Cardiac fibroblast (primary cell): ENCODE data around the gene LSG1.
A peak's percentile ranks its signal among the peaks of the same experiment; 100 is the strongest.

ENCODE experiments used
- DNase-seq, 2 donors: peaks; one replicate each; pipeline versions ENCODE4 v3.0.0 to v3.0.0-alpha.2; 2010; ENCODE audit warnings: low read depth in 2 of 2
- H3K4me3 ChIP-seq, 2 donors: replicated peaks in 1 of 2; 1 replicate in 1 of 2; 2 replicates in 1 of 2; pipeline ENCODE4 v1.5.1; 2011; ENCODE audit warnings: low read depth in 2 of 2, low read length in 2 of 2, mild to moderate bottlenecking in 2 of 2, moderate library complexity in 1 of 2
- TF ChIP-seq, protein P1 (sequence below): IDR thresholded peaks from one replicate; pipeline ENCODE4 v1.5.1; 2011; ENCODE audit warnings: low read depth, mild to moderate bottlenecking, low read length, inconsistent platforms

The LSG1 gene

GRCh38 chr3:194604126-194604525, 67.9 kb downstream of the LSG1 start:
- H3K4me3 ChIP-seq, result no peak overlapping the region
- TF ChIP-seq, protein P1, sequence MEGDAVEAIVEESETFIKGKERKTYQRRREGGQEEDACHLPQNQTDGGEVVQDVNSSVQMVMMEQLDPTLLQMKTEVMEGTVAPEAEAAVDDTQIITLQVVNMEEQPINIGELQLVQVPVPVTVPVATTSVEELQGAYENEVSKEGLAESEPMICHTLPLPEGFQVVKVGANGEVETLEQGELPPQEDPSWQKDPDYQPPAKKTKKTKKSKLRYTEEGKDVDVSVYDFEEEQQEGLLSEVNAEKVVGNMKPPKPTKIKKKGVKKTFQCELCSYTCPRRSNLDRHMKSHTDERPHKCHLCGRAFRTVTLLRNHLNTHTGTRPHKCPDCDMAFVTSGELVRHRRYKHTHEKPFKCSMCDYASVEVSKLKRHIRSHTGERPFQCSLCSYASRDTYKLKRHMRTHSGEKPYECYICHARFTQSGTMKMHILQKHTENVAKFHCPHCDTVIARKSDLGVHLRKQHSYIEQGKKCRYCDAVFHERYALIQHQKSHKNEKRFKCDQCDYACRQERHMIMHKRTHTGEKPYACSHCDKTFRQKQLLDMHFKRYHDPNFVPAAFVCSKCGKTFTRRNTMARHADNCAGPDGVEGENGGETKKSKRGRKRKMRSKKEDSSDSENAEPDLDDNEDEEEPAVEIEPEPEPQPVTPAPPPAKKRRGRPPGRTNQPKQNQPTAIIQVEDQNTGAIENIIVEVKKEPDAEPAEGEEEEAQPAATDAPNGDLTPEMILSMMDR, result no peak
- no peak for DNase-seq

DNA sequence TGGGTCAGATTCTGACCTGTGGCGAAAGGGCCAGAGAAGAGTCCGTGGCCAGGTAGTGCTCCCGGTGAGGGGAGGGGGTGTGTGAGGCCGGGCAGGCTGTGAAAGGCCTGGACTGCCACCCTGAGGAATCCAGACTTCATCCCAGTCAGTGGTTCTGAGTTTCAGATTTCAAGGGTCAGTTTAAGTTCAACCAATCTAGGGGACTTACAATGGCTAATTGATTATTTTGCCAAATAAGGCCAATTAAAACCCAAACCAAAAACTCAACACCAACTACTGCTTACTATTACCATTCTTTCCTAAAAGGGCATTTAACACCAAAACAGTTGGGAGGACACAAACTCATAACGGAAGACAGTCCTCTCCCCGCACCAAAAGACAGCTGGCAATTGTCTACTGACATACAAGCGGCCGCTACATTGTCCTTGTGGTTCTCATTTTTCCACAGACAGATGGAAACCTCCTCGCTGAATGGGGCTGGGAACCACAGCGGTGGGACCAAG, 69.3 kb downstream of the LSG1 start:
- no peak for DNase-seq
- no peak overlapping the region for H3K4me3 ChIP-seq
- TF ChIP-seq, protein P1, result no peak

DNA sequence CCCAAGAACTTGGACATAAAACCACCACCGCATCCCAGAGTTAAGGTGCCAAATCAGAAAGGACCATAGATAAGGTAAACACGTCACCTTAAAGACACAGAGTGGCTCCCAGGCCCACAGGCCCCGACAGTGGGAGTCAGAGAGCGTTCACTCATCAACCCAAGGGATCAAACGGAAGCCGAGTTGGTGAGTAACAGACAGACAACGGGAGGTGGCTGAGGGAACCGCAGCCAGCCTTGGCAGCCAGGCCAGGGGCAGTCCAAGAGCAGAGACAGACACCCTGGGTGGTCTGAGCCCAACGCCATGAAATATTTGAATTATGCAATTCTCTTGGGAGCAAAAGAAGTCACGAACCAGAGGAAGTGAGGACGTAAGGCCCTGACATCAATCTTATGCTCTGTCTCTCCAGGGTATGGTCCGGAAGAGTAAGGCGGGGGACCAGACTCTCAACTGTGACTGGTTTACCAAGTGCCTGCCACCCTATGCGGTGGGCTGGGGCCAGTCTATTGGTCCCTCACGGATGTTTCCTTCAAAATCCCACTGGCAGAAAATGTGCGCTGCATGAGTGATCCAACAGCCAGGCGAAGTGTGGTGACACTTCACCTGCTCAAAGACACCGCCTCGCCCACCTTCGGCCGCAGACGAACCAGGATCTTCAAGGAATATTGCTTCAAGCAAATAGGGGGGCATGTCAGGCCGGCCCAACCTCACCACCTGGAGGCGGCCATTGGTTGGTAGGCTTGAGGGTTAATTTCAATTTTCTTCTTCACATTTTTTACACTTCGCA, 73.0 kb downstream of the LSG1 start:
- H3K4me3 ChIP-seq, result no peak overlapping the region
- TF ChIP-seq, protein P1, result no peak
- peak; percentile 84 to 98 for DNase-seq

DNA sequence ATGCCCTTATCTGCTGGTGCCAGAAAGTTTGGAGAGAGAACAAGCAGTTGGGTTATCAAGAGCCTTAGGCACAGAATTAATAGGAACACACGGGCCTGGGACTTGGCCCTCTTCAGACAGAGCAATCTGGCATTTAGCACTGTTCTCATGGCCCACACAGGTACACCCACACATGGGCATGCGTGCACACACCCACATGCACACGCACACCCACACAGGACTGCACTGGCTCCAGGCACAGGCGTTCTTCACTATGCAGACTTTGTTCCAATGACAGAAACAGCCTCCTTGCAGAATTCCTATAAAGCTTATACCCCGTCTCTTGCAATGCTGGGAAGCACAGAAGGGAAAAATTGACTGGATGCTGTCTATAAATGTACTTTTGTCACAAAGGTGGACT, 75.1 kb downstream of the LSG1 start:
- no peak overlapping the region for H3K4me3 ChIP-seq
- TF ChIP-seq, protein P1, result no peak
- DNase-seq, result no peak

DNA sequence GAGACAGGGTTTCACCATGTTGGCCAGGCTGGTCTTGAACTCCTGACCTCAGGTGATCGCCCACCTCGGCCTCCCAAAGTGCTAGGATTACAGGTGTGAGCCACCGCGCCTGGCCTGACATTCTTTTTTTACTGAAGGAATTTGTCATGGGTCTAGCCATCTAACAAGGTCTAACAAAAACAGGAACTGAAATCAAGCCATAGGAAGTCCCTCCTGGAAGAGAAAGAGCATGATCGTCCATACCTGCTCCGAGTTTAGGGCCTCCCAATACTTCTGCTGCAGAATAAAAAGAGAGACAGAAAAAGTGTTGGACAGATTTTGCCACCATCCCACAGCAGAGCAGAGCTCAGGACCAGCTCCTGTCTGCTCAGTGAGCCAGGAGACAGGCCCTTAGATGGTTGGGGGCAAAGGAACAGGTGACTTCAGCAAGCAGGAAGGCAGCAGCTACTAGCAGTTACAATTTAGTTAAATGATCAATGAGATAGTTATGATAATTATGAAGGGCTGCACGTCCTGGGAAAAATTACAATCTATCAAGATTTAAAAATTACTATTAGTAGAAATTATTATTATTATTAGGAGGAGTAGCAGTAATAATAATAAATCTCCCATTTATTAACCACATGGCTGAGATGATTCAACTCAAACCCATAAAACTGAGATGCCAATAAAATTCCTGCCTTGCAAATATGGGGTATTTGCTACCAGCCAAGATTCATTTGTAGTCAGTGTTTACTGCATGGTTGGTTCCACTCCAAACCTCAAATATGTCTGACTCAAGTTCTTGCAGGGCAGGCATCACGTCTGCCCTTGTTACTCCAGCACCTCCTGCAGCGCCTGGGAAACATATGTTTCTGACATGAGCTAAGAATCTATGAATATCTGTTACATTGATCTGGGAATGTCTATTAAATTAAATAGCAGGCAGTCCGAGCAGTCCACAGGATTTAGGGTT, 78.9 kb downstream of the LSG1 start:
- TF ChIP-seq, protein P1, result no peak
- H3K4me3 ChIP-seq, result no peak overlapping the region
- DNase-seq, result peak; percentile 99 to 100
